Omental fat pad (tissue), 4 donors: ENCODE measurements around the gene PRUNE2. TPM values are rescaled to one million over a fixed set of nuclear protein-coding genes. Genes with fewer than 3 reads are reported as not detected.

Experiments used
- ATAC-seq: fragments of 150-250 bp; one replicate; pipeline ENCODE4 v1.9.1; 2016; ENCODE audit warnings: mild to moderate bottlenecking, moderate library complexity; ENCODE audit not compliant: low FRiP score
- DNase-seq: peaks from one replicate; pipeline ENCODE4 v3.0.0-alpha.2; 2019; ENCODE audit warnings: low spot score
- total RNA-seq, 4 donors: library from RNA; depleted of rRNA; stranded (reverse); fragments of >200 nt; gene quantifications; one replicate each; pipeline ENCODE4 v1.1.0, GENCODE V29; 2016
- TF ChIP-seq, protein P1 (sequence below), 3 donors: fragments of 450-650 bp; IDR thresholded peaks; one replicate each; pipeline ENCODE4 v1.5.1; 2016 to 2017; ENCODE audit warnings: antibody characterized with exemption in 3 of 3, mild to moderate bottlenecking in 3 of 3, moderate library complexity in 2 of 3

The PRUNE2 gene
- total RNA-seq, 4 donors from 2014 or later: 3.1 to 13.4 (median 12.0) TPM

DNA sequence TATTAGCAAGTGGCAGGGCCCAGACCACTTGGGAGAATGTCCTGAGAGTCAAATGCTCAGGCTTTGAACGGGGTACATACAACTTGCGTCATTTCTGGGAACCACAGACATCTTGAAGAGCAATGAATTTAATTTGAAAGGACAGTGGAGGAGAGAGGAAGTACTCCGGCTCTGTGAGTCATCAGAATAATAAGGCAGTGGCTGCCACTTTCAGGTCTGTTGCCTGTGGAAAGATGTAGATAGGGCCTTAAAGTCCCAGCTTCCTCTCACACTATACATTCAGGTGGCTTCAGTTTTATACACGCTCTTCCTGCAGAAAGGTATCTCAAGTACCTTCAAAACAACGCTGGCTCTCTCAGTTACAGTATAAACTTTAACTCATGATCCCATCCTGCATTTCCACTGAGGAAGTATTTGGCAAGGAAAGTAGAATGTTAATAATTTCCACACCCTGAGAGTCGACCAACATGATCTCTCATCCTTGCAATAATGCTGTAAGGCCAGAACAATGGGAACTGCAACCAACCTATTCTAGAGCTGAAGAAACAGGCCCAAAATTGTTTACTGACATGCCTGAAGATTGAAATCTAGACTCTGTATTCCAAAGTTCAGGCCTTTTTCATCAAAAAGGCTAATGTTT is 6.8 kb upstream of the PRUNE2 start:
- TF ChIP-seq, protein P1, sequence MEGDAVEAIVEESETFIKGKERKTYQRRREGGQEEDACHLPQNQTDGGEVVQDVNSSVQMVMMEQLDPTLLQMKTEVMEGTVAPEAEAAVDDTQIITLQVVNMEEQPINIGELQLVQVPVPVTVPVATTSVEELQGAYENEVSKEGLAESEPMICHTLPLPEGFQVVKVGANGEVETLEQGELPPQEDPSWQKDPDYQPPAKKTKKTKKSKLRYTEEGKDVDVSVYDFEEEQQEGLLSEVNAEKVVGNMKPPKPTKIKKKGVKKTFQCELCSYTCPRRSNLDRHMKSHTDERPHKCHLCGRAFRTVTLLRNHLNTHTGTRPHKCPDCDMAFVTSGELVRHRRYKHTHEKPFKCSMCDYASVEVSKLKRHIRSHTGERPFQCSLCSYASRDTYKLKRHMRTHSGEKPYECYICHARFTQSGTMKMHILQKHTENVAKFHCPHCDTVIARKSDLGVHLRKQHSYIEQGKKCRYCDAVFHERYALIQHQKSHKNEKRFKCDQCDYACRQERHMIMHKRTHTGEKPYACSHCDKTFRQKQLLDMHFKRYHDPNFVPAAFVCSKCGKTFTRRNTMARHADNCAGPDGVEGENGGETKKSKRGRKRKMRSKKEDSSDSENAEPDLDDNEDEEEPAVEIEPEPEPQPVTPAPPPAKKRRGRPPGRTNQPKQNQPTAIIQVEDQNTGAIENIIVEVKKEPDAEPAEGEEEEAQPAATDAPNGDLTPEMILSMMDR (IDR thresholded peaks at IDR 0.05): no peak
- DNase-seq: no peak
- ATAC-seq: no peak

- ATAC-seq: no peak
- TF ChIP-seq, protein P1 (IDR thresholded peaks at IDR 0.05): no peak
- no peak for DNase-seq
Observed at GRCh38 chr9:76911971-76912370, 6.1 kb upstream of the PRUNE2 start.

DNA sequence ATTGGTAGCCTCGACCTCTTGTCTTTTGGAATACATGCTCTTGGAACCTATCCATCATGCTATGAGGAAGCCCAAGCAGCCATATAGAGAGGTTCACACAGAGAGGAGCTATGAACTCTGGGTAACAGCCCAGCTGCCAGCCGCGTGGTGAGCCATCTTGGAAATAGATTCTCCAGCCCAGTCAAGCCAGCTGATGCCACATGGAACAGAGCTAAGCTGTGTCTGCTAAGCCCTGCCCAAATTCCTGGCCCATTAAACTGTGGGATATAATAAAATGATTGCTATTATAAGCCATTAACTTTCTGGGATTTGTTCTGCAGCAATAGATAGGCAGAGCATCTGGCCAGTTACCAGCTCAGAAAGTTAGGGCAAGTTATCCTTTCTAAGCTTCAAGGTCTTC is 4.9 kb upstream of the PRUNE2 start:
- no peak for DNase-seq
- TF ChIP-seq, protein P1 (IDR thresholded peaks at IDR 0.05): no peak
- ATAC-seq: no peak

DNA sequence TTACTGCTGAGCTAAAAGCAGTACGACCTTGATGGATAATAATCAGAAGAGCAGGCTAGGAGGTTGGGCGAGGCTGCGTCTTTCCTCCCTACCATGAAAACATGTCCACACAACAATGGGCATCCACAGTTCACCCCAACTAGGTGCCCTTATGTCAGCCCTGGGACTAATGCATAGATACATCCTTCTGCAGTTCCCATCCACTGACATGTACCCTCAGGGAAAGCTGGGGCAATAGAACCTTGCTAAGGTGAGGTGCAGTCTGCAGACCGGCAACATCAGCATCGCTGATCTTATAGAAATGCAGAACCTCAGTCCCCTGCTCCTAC is 697 bp upstream of the PRUNE2 start:
- ATAC-seq (peak; percentile 10), DNase-seq (no peak)

DNA sequence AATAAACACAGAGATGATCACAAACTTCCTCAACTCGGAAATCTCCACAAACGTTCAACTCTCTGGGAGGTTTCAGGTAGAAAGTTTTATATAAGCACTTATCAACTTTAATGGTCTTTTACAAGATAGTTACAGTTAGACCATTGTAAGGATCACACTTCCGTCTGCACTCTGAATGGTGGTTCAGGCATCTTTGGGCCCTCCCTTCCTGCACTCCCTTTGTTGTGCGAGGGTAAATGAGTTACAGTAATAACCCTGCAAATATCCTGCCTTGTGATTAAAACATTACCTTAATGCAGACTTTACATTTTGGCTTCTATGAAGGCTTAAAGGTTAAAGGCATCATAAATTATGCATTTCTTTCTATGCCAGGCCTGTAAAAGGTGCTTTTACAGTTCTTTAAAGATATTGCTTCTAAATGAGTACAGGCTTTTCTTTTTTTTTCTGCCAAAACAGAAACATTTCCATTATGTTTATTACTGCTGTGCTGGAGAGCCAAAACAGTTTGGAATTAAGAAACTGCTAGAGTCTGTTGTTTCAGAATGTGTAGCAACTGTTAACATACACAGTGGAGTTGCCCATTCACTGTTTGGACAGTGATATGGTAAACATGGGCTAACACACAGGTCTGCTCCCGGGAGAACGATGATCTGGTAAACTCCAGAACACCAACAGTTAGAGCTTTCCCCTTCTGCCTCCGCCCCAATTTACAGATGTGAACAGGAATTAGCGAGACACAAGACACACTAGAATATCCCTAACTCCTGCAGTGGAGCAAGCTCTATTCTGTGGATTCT is 1.1 kb downstream of the PRUNE2 start:
- no peak for ATAC-seq
- TF ChIP-seq, protein P1 (IDR thresholded peaks at IDR 0.05): no peak
- DNase-seq: no peak

More for the DNA sequence above, 697 bp upstream of the PRUNE2 start:
- TF ChIP-seq, protein P1 (IDR thresholded peaks at IDR 0.05): no peak

GRCh38 chr9:76902395-76902794 is 3.5 kb downstream of the PRUNE2 start:
- DNase-seq (no peak), ATAC-seq (no peak)
- TF ChIP-seq, protein P1 (IDR thresholded peaks at IDR 0.05): no peak

GRCh38 chr9:76901801-76902200 is 4.1 kb downstream of the PRUNE2 start:
- TF ChIP-seq, protein P1 (IDR thresholded peaks at IDR 0.05): no peak
- DNase-seq (no peak), ATAC-seq (no peak)
